Measurements from ENCODE around the gene ZNF415. TPM values are rescaled to one million over a fixed set of nuclear protein-coding genes. Genes with fewer than 3 reads are reported as not detected.

The ZNF415 gene
- total RNA-seq, 1 donor from 2014 or later, result 15.6 TPM

DNA sequence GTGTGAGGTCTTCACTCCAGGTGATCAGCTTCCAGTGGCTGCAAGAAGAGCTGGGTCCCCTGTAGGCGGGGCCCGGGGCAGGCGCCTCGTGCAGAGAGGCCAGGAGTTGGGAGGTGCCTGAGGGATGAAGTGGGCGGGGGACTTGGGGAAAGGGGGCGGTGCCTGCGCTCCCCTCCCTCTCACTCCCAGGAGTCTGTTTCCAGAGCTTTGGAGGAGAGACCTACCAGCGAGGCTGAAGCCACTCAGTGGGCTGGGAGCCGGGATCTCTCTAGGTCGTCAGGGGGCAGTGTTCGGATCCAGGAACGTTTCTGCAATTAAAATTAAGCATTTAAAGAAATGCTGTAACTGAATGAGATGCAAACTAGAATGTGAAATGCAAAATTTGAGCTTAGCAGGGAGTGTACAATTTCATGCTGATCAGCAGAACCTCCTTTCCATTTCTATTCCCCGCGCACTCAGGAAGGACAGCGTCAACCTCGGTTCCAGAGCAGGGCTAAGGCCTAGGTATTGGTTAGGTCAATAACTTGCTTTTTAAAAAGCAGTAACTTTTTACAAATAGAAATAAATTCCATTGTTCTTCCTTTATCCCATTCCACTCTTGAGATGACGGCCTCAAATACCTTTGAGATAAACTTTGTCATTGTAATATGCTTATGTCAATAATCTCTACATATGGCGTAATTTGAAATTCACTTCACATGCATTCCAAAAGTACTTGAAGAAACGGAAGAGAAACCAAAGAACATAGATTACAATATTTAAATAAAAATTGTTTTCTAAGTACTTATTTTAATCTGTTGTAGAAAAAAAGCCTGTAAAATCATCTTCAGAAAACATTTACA is 41.1 kb downstream of the ZNF415 start:
- H3K9me3 Mint-ChIP-seq, result no peaks in the 10 kb centered on the region
- DNase-seq (ENCODE audit: extremely low spot score, unreplicated experiment), result no peak
- H3K36me3 Mint-ChIP-seq, result peaks cover 35% of the 10 kb centered on the region
- H3K27ac Mint-ChIP-seq, result no peak overlapping the region
- no peaks in the 10 kb centered on the region for H3K27me3 Mint-ChIP-seq
- H3K4me1 Mint-ChIP-seq (ENCODE audit: unreplicated experiment), result peaks cover 7% of the 10 kb centered on the region
- TF ChIP-seq, protein P1, sequence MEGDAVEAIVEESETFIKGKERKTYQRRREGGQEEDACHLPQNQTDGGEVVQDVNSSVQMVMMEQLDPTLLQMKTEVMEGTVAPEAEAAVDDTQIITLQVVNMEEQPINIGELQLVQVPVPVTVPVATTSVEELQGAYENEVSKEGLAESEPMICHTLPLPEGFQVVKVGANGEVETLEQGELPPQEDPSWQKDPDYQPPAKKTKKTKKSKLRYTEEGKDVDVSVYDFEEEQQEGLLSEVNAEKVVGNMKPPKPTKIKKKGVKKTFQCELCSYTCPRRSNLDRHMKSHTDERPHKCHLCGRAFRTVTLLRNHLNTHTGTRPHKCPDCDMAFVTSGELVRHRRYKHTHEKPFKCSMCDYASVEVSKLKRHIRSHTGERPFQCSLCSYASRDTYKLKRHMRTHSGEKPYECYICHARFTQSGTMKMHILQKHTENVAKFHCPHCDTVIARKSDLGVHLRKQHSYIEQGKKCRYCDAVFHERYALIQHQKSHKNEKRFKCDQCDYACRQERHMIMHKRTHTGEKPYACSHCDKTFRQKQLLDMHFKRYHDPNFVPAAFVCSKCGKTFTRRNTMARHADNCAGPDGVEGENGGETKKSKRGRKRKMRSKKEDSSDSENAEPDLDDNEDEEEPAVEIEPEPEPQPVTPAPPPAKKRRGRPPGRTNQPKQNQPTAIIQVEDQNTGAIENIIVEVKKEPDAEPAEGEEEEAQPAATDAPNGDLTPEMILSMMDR (conservative IDR thresholded peaks at IDR 0.05), result no peak
- no peak overlapping the region for H3K4me3 Mint-ChIP-seq

DNA sequence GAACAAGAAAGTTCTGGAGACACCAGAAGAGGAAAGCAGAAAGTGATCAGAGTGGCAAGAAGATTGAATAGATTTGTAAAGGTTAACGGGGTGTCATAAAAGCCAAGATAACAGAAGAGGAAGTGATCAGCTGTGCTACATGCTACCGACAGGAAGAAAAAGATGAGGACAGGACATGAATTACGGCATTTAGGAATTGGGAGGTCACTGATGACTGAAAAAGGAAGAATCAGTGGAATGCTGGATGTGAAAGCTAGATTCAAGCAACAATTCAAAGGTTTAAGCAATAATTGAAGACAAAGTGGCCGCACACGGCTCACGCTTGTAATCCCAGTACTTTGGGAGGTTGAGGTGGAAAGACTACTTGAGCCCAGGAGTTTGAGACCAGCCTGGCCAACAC is 44.6 kb downstream of the ZNF415 start:
- no peaks in the 10 kb centered on the region for H3K27me3 Mint-ChIP-seq
- H3K4me3 Mint-ChIP-seq, result no peak overlapping the region
- no peak for DNase-seq (ENCODE audit: extremely low spot score, unreplicated experiment)
- no peaks in the 10 kb centered on the region for H3K4me1 Mint-ChIP-seq (ENCODE audit: unreplicated experiment)
- H3K36me3 Mint-ChIP-seq, result peaks cover 51% of the 10 kb centered on the region
- TF ChIP-seq, protein P1 (conservative IDR thresholded peaks at IDR 0.05), result no peak
- no peaks in the 10 kb centered on the region for H3K9me3 Mint-ChIP-seq
- no peak overlapping the region for H3K27ac Mint-ChIP-seq

DNA sequence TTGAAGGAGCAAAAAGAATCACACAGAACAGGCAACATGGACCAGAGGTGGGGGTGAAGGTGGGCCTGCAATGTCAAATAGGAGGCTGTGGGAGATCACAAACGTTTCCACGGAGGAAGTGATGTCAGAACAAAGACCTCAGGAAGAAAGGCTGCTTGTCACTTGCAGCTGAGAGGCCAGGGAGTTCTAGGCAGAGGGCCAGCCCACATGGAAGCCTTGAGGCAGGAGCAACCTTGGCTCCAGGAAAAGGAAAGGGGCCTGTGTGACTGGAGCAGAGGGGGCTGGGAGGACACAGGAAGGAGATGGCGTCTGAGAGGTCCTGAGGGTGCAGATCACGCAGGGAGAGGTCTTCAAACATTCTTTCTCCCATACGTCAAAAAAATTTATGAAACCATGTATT is 45.8 kb downstream of the ZNF415 start:
- TF ChIP-seq, protein P1 (conservative IDR thresholded peaks at IDR 0.05), result no peak
- Mint-ChIP-seq H3K4me1 (ENCODE audit: unreplicated experiment) (no peaks in the 10 kb centered on the region), H3K9me3 (no peaks in the 10 kb centered on the region), H3K27me3 (no peaks in the 10 kb centered on the region), H3K27ac (no peak overlapping the region), H3K36me3 (peaks cover 57% of the 10 kb centered on the region), H3K4me3 (no peak overlapping the region)
- DNase-seq (ENCODE audit: extremely low spot score, unreplicated experiment), result no peak

DNA sequence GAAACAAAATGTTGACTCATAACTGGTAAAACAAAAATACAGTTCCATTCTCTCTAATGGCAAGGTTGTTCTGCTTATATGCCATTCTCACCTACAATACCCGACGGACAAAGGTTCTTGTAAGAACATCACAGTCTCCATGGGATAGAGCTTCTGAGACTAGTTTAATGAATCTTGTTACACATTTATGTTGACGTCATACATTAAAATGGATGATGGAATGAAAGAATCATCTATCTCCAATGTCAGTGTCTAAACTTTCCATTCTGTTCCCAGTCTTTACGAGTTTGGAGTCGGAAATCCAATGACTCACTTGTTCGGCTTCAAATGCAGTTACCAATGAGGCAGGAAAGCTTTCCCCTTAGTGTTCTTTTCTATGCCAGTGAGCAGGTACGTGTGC is 47.2 kb downstream of the ZNF415 start:
- Mint-ChIP-seq H3K4me1 (ENCODE audit: unreplicated experiment) (no peaks in the 10 kb centered on the region), H3K36me3 (peaks cover 67% of the 10 kb centered on the region), H3K27me3 (no peaks in the 10 kb centered on the region), H3K4me3 (no peak overlapping the region), H3K9me3 (peaks cover 5% of the 10 kb centered on the region), H3K27ac (no peak overlapping the region)
- no peak for DNase-seq (ENCODE audit: extremely low spot score, unreplicated experiment)
- TF ChIP-seq, protein P1 (conservative IDR thresholded peaks at IDR 0.05), result no peak

DNA sequence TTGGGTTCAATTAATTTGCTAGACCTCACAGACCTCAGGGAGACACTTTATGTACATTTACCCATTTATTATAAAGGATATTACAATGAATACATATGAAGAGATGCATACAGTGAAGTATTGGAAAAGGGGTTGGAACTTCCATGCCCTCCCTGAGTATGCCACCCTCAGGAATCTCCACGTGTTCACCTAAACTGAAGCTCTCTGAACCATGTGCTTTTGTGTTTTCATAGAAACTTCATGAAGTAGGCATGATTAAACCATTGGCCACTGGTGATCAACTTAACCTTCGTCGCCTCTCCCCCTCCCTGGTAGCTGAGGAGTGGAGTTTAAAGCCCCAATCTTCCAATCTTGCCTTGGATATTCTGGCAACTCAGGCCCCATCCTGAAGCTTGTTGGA is 49.8 kb downstream of the ZNF415 start:
- TF ChIP-seq, protein P1 (conservative IDR thresholded peaks at IDR 0.05), result no peak
- H3K4me3 Mint-ChIP-seq, result no peak overlapping the region
- peaks cover 5% of the 10 kb centered on the region for H3K9me3 Mint-ChIP-seq
- H3K4me1 Mint-ChIP-seq (ENCODE audit: unreplicated experiment), result no peaks in the 10 kb centered on the region
- DNase-seq (ENCODE audit: extremely low spot score, unreplicated experiment), result no peak
- no peaks in the 10 kb centered on the region for H3K27me3 Mint-ChIP-seq
- no peak overlapping the region for H3K27ac Mint-ChIP-seq
- peaks cover 70% of the 10 kb centered on the region for H3K36me3 Mint-ChIP-seq

Measured in type B pancreatic cell (in vitro differentiated cells).